Activated naive CD4-positive, alpha-beta T cell treated with anti-CD3 and anti-CD28 coated beads, Interleukin-2, amount 50 U/mL, for 72 hours (primary cell): ENCODE results near the gene CRPPA. TPM values are rescaled to one million over a fixed set of nuclear protein-coding genes. Genes with fewer than 3 reads are reported as not detected.
"Not testable (repeated sequence)": the region's sequence is repeated elsewhere in the genome, so short reads cannot be mapped to it uniquely, and the experiment has no call there.

Source experiments
- ATAC-seq, 2 donors: fragments of 150-1000 bp; cut with Tn5 transposase; 2 replicates each; pipeline ENCODE4 v1.10.0; 2021; ENCODE audit warnings: mild to moderate bottlenecking in 2 of 2, moderate library complexity in 2 of 2
- DNase-seq, 2 donors: peaks; one replicate each; pipeline ENCODE4 v3.0.0; 2021 to 2022; ENCODE audit warnings: low spot score in 2 of 2
- H3K27ac Mint-ChIP-seq, 2 donors: one replicate each; pipeline ENCODE4 v1.8.0; 2022; ENCODE audit warnings: mild to moderate bottlenecking in 2 of 2, mixed read lengths in 2 of 2
- H3K36me3 Mint-ChIP-seq, 2 donors: one replicate each; pipeline ENCODE4 v1.8.0; 2022; ENCODE audit warnings: mixed read lengths in 2 of 2
- H3K9me3 Mint-ChIP-seq, 2 donors: one replicate each; pipeline ENCODE4 v1.8.0; 2022; ENCODE audit warnings: mixed read lengths in 2 of 2
- total RNA-seq, 2 donors: library from RNA; stranded (reverse); gene quantifications; one replicate each; pipeline ENCODE4 v1.2.3, GENCODE V29; 2022

The CRPPA gene
- 1 to 10 TPM in 1 of 2 donors, under 1 TPM in 1; 0.43 to 1.0 TPM for total RNA-seq

- peaks cover 0 to 6% of the 10 kb centered on the region in 2 donors for H3K9me3 Mint-ChIP-seq
- DNase-seq: peak; percentile 33 to 58
- peaks cover 4 to 17% of the 10 kb centered on the region in 2 donors for H3K36me3 Mint-ChIP-seq
- peak; percentile 31 to 39 for ATAC-seq
- H3K27ac Mint-ChIP-seq: peak within 1 kb of the TSS; percentile 89 to 90
Observed at GRCh38 chr7:16421333-16422102, at the start of gene CRPPA. CRPPA (minus strand) TSS chr7:16421538; CDS start chr7:16421322, 216 bp downstream.

GRCh38 chr7:16465469-16466361, 44.4 kb upstream of the CRPPA start, which contains the start of gene SOSTDC1:
SOSTDC1 (minus strand) TSS chr7:16465738; CDS start chr7:16465668, 70 bp downstream.
- no peaks in the 10 kb centered on the region for H3K36me3 Mint-ChIP-seq
- no peak for DNase-seq
- H3K27ac Mint-ChIP-seq: no peak within 1 kb of the TSS
- no peak for ATAC-seq
- no peaks in the 10 kb centered on the region for H3K9me3 Mint-ChIP-seq

- Mint-ChIP-seq H3K27ac (no peak overlapping the region), H3K9me3 (no peaks in the 10 kb centered on the region), H3K36me3 (no peaks in the 10 kb centered on the region)
- no peak for DNase-seq
- ATAC-seq: no peak
Observed at GRCh38 chr7:16463949-16464715, 42.8 kb upstream of the CRPPA start.

GRCh38 chr7:16463520-16463919, 42.2 kb upstream of the CRPPA start:
- no peak for ATAC-seq
- H3K9me3 Mint-ChIP-seq: no peaks in the 10 kb centered on the region

GRCh38 chr7:16462431-16462889, 41.1 kb upstream of the CRPPA start:
- ATAC-seq (no peak), DNase-seq (no peak)
- H3K36me3 Mint-ChIP-seq: no peaks in the 10 kb centered on the region
- H3K27ac Mint-ChIP-seq: no peak overlapping the region
- no peaks in the 10 kb centered on the region for H3K9me3 Mint-ChIP-seq

More at GRCh38 chr7:16463520-16463919, 42.2 kb upstream of the CRPPA start:
- H3K27ac Mint-ChIP-seq: no peak overlapping the region
- no peaks in the 10 kb centered on the region for H3K36me3 Mint-ChIP-seq
- DNase-seq: no peak

GRCh38 chr7:16460789-16461493, 39.6 kb upstream of the CRPPA start:
- no peak overlapping the region for H3K27ac Mint-ChIP-seq
- H3K36me3 Mint-ChIP-seq: no peaks in the 10 kb centered on the region
- DNase-seq (no peak), ATAC-seq (no peak)
- H3K9me3 Mint-ChIP-seq: no peaks in the 10 kb centered on the region

- not testable (repeated sequence) for H3K36me3 Mint-ChIP-seq, H3K9me3 Mint-ChIP-seq, H3K27ac Mint-ChIP-seq, ATAC-seq, DNase-seq
Observed at GRCh38 chr7:16456303-16456702, 35.0 kb upstream of the CRPPA start.

- DNase-seq: no peak
- Mint-ChIP-seq H3K9me3 (no peaks in the 10 kb centered on the region), H3K36me3 (no peaks in the 10 kb centered on the region), H3K27ac (no peak overlapping the region)
- no peak for ATAC-seq
Observed at GRCh38 chr7:16455591-16455990, 34.3 kb upstream of the CRPPA start.

GRCh38 chr7:16450366-16450765, 29.0 kb upstream of the CRPPA start:
- ATAC-seq: peak in 1 of 2 donors; percentile 41
- no peak overlapping the region for H3K27ac Mint-ChIP-seq
- DNase-seq: no peak
- H3K36me3 Mint-ChIP-seq: no peaks in the 10 kb centered on the region
- no peaks in the 10 kb centered on the region for H3K9me3 Mint-ChIP-seq

- Mint-ChIP-seq H3K9me3 (no peaks in the 10 kb centered on the region), H3K27ac (no peak overlapping the region), H3K36me3 (no peaks in the 10 kb centered on the region)
- no peak for DNase-seq
- ATAC-seq: no peak
Observed at GRCh38 chr7:16447876-16448275, 26.5 kb upstream of the CRPPA start.

- ATAC-seq (peak in 1 of 2 donors; percentile 52), DNase-seq (no peak)
- Mint-ChIP-seq H3K9me3 (no peaks in the 10 kb centered on the region), H3K27ac (no peak overlapping the region), H3K36me3 (no peaks in the 10 kb centered on the region)
Observed at GRCh38 chr7:16446508-16446907, 25.2 kb upstream of the CRPPA start.

- not testable (repeated sequence) for ATAC-seq, H3K9me3 Mint-ChIP-seq, H3K36me3 Mint-ChIP-seq, H3K27ac Mint-ChIP-seq, DNase-seq
Observed at GRCh38 chr7:16443871-16444270, 22.5 kb upstream of the CRPPA start.

GRCh38 chr7:16438988-16439387, 17.6 kb upstream of the CRPPA start:
- Mint-ChIP-seq H3K9me3 (peaks cover 0 to 7% of the 10 kb centered on the region in 2 donors), H3K36me3 (no peaks in the 10 kb centered on the region), H3K27ac (no peak overlapping the region)
- ATAC-seq: no peak
- no peak for DNase-seq

GRCh38 chr7:16436306-16436705, 15.0 kb upstream of the CRPPA start:
- ATAC-seq: no peak

GRCh38 chr7:16433568-16434122, 12.3 kb upstream of the CRPPA start:
- Mint-ChIP-seq H3K36me3 (no peaks in the 10 kb centered on the region), H3K9me3 (no peaks in the 10 kb centered on the region), H3K27ac (no peak overlapping the region)
- ATAC-seq (no peak), DNase-seq (no peak)

More at GRCh38 chr7:16436306-16436705, 15.0 kb upstream of the CRPPA start:
- H3K36me3 Mint-ChIP-seq: no peaks in the 10 kb centered on the region
- peaks cover 0 to 7% of the 10 kb centered on the region in 2 donors for H3K9me3 Mint-ChIP-seq
- no peak overlapping the region for H3K27ac Mint-ChIP-seq
- DNase-seq: no peak

- DNase-seq: no peak
- Mint-ChIP-seq H3K27ac (no peak overlapping the region), H3K9me3 (no peaks in the 10 kb centered on the region), H3K36me3 (no peaks in the 10 kb centered on the region)
- ATAC-seq: no peak
Observed at GRCh38 chr7:16432425-16432731, 11.0 kb upstream of the CRPPA start.
